ENCODE data around the gene PSD.

PSD gene

DNA sequence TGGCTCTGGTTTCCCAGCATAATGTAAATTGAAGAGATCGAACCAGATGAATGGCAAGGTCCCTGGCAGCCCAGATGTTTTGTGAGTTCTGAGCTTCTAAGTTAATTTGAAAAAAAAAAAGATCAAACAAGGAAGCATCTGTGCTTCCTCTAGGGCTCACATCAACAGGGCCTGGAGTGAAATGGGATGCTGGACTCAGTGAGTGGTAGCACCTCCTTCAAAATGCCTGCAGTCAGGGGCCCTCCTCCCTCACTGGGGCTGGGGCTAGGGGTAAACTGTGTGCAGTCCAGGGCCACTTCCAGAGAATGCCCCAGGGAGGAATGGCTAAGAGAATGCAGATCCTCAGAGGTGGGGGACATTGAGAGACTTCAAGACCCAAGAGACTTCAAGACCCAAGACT, 19.8 kb upstream of the PSD start:
- no peak for DNase-seq

DNA sequence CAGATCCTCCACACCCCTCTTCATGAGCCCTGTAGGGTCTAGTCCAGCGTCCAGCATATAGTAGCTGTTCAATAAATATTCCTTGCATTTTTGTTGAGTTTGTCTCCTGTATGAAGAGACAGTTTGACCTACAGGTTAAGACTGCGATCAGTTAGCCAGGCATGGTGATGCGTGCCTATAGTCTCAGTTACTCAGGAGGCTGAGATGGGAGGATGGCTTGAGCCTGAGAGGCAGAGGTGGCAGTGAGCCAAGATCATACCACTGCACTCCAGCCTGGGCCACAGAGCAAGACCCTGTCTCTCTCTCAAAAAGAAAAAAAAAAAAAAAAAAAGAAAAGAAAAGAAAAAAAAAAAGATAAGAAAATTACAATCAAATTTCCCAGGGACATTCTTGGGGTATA, 18.9 kb upstream of the PSD start:
- DNase-seq, result no peak

DNA sequence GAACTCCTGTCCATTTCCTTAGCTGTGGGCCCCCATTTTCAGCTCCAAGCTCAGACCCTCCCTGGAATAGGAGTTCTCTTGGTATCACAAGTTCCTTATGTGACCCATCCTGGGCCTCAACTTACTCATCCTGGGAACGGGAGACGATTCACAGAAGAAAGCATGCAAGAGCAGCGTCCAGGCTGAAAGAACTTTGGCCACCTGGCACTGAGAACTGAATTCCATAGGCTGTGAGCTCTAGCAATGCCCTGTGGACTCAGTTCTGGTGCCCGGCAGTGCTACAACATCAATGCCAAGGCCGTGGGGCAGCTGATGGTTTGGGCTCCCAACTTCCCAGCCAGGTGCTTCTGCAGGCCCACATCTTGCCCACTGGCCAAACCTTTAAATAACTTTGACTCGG, 17.7 kb upstream of the PSD start:
- DNase-seq, result no peak

DNA sequence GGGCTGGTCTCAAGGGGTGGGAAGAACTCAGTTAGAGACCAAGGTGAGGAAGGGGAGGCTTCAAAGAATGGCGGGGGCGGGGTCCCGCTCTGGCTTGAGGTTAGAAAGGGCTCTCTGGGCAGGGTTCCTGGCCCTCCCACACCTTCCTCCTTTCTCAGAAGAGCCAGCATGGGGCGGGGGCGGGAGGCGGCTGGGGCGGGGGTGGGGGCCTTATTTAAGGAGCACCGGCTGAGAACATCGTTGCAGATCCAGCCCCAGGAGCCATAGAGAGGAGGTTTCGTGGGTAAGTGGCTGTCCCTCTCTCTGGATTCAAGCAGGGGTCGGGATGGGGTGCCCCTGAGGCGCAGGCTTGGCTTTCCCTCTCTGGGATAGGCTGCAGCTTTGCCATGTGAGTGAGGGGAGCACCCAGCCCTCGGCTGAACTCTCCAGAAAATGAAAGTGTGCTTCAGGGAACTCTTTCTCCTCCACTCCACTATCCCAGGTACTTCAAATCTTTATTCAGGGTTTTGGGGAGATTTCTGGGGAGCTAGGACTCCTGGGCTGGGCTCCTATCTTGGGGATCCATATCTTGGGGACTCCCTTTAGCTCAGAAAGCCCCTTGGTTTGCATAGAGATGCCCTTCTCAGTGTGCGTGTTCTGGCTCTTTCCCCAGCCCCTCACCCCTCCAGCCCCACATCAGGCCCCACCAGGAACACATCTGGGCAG, 17.1 kb upstream of the PSD start:
- DNase-seq, result peak in 3 of 4 experiments; percentile 51 to 79 (median 78)

DNA sequence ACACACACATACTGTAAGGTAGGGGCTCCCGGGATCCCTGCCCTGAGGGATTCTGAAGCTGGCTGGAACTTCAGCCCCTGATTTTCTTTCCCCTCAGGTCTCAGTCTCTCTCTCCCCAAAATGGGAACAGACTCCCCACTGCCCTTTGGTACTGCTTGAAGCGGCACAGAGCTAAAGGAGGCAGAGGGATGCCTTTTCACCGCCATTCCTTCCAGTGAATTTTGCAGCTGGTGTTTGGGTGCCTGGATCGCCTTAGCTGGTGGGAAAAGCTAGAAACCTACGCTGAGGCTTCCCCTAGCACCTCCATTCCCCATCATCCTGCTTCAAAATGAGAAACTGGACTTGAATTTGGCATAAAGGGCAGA, 16.5 kb upstream of the PSD start:
- no peak for DNase-seq

DNA sequence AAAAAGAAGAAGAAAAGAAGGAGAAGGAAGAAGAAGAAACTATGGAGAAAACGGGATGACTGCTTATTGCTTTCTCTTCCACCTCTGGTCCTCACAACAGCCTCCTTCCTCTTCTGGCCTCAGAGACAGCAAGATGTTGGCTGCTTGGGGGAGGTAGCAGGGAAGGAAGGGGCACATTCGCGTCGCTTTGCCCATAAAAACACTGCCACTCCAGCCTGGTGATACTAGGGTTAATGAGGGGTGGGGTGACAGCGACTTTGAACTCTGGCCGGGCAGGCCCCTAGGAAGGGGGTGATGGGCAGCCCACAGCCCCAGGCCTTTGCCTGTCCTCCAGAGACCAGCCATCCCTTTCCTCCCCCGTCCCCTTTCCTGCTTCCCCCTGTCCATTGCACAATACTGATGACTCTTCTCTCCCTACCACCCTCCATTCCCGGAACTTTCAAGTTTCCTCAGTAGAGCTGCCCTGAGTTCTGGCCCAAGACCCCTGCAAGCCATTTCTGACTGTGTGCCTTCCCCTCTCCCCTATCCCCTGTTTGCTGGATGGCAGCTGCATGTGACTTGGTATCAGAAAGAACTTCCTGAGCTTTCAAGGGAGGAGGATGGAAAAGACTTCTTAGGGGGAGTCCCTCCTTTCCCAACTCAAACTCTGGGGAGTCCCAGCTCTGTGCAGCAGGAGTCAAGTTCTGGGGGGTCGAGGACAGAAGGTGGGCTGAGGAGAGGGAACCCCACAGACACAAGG, 16.0 kb upstream of the PSD start:
- peak in 3 of 4 experiments; percentile 57 to 66 (median 58) for DNase-seq

DNA sequence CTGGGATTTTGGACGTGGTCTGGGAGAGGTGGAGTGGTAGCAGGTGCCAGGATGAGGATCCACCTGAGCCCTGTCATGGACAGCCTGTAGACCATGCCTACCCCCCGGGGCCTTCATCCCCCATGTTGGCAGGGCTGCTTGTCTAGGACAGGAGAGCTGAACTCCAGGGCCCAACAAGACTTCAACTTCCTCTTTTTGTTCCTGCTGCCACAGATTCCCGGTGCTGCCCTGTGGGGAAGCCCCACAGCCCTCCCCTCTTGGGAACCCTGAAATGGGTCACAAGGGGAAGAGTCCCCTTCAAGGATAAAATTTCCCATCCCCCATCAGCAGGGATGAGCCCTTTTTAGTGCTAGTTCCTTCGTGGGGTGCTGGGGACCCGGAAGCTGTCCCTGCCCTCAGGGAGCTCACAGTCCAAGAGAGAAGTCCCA, 15.0 kb upstream of the PSD start:
- peak; percentile 47 to 76 (median 75) for DNase-seq

DNA sequence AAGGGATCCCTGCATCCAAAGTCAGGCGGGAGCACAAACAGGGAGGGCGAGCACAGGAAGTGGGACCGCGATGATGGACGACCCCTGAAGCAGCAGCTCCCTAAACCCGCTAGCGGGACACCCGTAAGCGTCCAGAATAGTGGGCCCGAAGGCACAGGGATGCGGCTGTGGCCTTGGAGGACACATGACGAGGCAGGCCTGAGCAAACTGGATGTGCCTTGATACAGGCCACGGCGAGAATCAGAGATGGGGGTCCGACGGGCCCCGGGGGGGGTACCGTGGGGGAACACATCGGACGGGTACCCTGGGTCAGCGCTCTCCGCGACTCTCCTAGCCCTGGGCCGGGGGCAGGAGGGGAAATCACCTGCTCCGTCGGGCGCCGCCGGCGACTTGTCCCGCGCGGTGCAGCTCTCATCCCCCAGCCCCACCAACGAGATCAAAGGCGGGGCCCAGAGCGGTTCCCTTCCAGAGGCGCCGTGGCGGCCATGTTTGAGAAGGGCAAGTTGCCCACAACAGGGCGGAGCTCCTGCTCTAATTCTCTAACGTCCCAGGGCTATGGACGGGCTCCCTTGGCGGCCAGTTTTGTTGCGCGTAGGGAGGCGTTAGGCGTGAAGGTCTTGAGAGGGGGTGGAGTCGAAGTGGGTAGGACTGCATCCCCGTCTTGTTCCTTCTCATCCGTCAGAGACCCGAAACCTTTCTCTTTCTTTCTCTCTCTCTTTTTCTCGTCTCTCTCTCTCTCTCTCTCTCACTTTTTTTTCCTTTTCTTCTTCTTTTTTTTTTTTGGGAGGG, 13.8 kb upstream of the PSD start, which contains the start of gene CUEDC2:
Gene CUEDC2, minus strand, starts transcription at position 413 of the 789 bp plus-strand sequence. CDS start 7,386 bp downstream, outside the sequence.
- peak; percentile 98 for DNase-seq

DNA sequence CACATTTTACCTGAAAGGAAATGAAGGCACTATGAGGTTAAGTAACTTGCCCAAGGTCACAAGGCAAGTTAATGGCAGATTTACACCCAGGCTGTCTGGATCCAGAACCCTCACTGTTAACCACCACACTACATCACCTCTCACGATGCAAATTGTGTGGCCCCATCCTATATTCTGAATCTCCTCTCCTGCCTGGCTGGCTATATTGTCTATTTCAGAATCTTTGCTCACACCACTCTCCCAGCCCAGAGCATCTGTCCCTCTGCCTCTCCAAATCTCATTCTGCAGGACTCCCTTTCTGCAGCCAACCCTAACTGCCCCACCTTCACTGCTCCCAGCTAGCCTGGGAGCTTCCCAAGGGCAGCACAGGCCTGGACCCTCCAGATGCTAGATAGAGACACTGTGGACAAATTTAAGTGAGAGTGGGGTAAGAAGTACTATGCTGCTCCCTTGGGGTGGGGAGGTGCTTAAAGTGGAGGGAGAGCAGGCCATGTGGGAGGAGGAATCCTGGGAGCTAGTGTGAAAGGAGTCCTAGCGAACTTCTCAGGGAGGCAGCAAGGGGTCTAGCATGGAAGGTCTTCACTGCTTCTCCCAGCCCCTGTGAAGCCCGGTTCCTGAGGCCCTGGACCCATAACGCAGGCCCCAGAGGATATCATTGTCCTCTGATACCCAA, 13.0 kb upstream of the PSD start:
- DNase-seq, result peak in 1 of 4 experiments; percentile 39

DNA sequence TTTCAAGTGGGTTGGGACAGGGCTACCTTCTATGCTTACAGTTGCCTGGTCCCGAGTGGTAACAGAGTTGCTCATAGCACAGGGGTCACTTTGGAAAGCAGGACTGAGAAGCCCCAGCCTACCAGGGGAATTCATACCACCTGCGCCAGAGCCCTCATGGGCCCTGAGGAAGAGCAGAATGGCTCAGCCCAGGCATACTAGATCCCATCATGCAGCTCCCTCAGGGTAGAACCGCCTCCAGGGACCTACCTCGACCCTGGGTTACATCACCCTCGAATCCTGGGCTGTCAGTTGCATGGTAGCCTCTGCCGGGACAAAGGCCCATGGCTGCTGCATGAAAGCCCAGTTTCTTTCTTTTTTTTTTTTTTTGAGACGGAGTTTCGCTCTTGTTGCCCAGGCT, 10.9 kb upstream of the PSD start:
- DNase-seq, result no peak

DNA sequence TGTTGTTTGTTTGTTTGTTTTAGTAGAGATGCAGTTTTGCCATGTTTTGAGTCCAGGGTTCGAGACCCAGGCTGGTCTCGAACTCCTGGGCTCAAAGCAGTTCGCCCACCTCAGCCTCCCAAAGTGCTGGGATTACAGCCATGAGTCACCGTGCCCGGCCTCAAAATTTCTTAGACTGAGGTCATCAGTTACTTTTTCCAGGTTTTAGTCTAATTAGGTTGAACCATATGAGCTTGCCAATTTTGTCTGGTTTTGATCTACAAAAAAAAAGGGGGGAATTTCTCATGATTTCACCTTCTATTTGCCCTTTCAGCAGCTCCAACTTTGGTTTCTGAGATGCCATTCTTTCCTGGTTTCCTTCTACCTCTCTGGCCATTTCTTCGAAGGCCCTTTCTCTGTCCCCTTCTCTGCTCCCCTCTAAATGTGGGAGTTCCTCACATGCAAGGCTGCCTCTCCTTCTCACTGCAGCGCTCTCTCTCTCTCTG, 8.3 kb upstream of the PSD start:
- DNase-seq, result no peak

DNA sequence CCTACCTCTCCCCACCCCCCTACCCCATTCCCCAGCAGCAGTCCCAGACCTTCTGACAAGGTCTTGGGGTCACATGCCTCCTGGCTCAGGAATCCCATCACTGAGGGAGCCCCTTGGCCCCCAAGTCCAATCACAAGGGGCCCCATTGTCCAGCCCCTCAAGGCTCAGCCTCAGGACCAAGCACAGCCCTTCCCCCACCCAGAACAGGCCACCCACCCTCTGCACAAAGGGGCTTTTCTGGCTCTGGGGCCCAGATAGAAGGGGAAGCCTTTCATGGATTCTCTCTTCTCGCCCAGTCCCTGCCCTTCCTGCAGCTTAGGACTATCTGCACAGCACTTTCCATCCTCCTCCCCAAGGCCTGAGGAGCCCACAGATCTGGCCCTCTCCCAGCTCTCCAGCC, 6.9 kb upstream of the PSD start:
- DNase-seq, result no peak

DNA sequence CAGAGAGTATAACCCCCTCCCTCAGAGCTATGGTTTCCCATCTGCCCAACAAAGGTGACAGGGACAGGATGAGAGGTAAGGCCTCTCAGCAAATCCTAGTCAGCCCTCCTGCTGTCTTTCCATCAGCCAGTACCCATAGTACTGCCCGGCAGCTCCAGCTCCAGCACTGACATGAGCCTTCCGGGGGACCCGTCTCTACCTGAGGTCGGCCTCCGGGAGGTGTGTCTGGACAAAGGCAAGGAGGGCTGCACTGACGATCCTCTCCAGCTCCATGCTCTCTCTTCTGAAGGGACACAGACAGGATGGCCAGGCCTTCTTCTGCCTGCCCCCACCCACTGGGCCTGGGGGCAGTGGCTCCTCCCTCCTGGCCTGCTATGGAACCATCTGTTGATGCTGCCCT, 6.3 kb upstream of the PSD start:
- DNase-seq, result no peak

DNA sequence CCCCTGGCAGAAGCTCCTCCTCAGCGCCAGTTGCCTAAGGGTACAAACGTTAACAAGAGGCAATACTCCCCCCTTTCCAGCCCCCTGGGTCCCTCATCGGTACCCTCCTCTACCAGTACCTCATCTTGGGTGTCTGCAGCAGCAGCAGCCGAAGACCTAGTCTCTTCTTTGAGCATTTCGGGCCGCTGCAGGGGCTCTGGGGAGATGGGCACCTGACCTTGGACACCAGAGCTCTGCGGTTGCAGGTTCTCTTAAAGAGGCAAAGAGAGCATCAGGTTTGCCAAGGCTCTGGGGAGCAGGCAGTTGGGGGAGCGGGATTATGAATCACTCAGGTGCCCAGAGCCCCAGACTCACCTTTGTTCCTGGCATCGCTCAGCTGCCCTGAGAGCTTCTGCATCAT, 5.6 kb upstream of the PSD start:
- no peak for DNase-seq

DNA sequence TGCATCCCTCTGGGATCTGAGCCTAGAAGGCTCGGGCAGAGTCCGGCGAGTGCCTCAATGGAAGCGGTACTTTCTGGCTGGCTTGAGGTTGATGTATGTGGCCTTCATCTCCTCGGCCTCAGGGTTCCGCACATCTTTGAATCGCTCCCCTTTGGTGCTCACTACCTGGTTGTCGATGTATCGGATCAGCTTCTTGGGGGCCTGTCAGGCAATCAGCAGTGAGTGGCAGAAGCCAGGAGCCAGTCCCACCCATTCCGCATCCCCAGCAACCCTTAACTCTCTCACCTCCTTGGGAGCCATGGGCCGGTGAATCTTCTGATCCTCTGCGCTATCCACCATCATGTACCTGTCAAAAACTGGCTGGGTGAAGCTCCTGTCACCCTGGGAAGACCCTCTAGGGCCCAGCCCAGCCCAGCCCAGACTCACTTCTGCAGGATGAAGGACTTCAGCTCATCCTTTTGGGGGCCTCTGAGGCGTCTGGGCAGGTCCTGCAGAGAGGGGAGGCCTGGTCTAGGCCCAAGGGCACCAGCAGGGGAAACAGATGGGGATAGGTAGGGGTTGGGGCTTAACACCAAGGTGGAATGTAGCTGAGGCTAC, 4.9 kb upstream of the PSD start:
- no peak for DNase-seq

DNA sequence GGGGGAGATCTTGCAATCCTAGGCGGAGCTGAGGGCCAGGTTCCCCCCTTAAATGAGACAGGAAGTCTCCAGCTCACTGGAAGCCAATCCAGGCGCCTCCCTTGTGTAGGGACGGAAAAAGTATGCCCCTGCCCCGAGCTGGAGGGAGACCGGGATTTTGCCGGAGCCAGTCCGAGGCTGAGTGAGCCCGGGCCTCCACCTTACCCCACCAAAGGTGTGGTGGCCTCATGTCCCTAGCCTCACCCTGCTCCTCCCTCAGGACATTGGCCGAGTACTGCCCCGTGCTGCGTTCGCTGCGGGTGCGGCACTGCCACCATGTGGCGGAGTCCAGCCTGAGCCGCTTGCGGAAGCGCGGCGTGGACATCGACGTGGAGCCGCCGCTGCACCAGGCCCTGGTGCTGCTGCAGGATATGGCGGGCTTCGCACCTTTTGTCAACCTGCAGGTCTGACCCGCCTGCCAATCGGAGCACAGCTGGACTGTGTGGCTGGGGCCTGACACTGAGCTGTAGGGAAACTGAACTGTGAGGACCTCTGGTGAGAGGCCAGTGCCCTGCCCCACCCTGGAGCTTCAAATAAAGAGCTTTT, 4.1 kb upstream of the PSD start:
- peak; percentile 80 to 94 (median 90) for DNase-seq

DNA sequence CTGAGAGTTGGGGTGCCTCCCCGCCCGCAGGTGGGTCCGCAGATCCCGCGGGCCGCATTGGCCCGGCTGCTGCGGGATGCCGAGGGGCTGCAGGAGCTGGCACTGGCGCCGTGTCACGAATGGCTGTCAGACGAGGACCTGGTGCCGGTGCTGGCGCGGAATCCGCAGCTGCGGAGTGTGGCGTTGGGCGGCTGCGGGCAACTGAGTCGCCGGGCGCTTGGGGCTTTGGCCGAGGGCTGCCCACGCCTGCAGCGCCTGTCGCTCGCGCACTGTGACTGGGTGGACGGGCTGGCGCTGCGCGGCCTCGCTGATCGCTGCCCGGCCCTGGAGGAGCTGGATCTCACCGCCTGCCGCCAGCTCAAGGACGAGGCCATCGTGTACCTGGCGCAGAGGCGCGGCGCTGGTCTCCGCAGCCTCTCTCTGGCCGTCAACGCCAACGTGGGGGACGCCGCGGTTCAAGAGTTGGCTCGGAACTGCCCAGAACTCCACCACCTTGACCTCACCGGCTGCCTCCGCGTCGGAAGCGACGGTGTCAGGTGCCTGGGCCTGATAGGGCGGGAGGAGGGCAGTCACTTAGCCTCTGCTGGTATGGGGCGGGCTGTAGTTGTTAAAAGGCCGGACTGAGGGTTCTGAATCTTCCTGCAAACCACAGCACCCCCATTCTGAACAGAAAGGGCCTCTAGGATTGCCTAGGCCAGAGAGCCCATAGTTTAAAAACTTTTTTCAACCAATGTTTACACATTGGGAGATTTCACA, 3.4 kb upstream of the PSD start:
- DNase-seq, result peak in 3 of 4 experiments; percentile 49 to 74 (median 59)

DNA sequence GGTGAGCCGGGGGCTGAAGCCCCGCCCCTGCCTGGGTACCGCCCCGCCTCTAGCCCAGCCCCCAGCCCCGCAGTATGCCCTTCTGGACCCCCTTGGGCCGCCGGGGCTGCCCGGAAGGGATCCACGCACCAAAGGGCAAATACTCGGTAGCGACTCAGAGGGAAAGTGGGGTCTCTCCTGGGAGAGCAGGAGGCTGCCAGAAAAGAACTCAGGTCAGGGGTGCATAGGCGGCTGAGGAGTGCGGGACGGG, 2.8 kb upstream of the PSD start:
- no peak for DNase-seq

DNA sequence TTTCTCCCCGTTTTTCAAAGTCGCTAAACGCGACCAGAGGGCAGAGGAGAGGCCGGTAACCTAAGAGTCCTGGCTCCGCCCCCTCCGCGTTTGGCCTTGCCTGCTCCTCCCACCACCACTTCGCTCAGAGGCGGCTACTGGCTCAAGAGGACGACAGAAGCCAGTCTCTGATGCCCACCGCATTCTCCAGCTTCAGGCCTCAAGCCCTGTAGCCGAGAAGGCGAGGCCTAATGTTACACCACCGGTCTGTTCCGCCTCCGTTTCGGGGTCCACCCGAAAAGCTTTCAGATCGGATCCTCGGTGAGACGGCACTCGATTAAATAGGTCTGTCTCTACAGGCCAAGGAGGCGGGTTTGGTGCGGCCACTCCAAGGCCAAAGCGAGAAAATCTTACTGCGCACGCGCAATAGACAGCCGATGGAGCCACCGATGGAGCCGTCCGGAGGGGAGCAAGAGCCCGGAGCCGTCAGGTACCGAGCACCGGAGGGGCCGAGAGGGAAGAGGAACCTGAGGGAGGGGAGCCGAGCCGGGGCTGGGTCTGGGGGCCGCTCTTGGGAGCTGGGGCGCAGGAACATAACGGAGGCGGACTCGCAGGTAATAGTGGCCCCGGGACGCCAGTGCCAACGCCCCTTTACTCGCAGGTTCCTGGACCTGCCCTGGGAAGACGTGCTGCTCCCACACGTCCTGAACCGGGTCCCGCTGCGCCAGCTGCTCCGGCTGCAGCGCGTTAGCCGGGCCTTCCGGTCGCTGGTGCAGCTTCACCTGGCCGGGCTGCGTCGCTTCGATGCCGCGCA, 2.3 kb upstream of the PSD start, which contains the start of gene FBXL15:
Gene FBXL15, plus strand, starts transcription at position 123 of the 793 bp plus-strand sequence. Its CDS starts 294 bp downstream, at position 417.
- DNase-seq, result peak; percentile 98 to 99 (median 99)

DNA sequence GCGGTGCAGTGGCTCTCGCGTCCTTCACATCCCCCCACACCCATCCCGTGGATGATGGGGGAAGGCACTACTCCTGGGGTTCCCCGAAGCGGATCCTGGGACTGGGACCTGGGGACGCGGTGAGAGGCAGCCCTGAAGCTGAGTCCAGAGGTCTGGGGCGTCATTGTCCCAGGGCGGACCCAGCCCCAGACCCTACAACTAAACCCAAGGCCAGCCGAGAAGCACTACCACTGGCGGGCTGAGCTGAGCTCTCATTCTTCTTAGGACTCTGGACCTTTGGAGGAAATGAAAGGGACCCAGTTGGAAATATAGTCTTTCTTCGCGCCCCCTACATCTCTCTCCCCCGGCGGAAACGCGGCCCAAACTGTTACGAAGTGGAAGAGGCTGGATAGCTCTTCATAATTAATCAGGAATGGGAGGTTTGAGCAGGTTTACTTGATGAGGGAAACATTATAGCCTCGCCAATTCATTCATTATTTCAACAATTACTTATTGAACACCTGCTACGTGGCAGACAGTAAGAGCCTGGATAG, 1.7 kb upstream of the PSD start:
- no peak for DNase-seq

All from suppressor macrophage (primary cell).